Loucy (cell line): ENCODE measurements around the gene PRKN.

Experiments
- H2AFZ ChIP-seq: fragments of 200-600 bp; sonication (generic); 2 replicates; pipeline ENCODE4 v1.6.0; 2016; ENCODE audit warnings: antibody characterized with exemption, mild to moderate bottlenecking, low read length, moderate library complexity
- H3F3A ChIP-seq: fragments of 200-600 bp; 2 replicates; pipeline ENCODE4 v1.6.0; 2016; ENCODE audit warnings: antibody characterized with exemption, low read depth, mild to moderate bottlenecking
- H3K27me3 ChIP-seq: fragments of 200-600 bp; sonication (generic); 2 replicates; pipeline ENCODE4 v1.6.1; 2014; ENCODE audit warnings: low read length, mild to moderate bottlenecking; ENCODE audit not compliant: insufficient read depth, poor library complexity, severe bottlenecking
- H3K36me3 ChIP-seq: fragments of 200-600 bp; sonication (generic); 2 replicates; pipeline ENCODE4 v1.6.1; 2016; ENCODE audit warnings: low read length; ENCODE audit not compliant: insufficient read depth
- H3K4me1 ChIP-seq: fragments of 200-600 bp; sonication (generic); 2 replicates; pipeline ENCODE4 v1.5.1; 2014; ENCODE audit warnings: low read length, mild to moderate bottlenecking; ENCODE audit not compliant: insufficient read depth, poor library complexity, severe bottlenecking
- H3K4me2 ChIP-seq: fragments of 200-600 bp; sonication (generic); 2 replicates; pipeline ENCODE4 v1.6.0; 2014; ENCODE audit warnings: antibody characterized with exemption, low read length, low read depth, mild to moderate bottlenecking; ENCODE audit not compliant: poor library complexity, severe bottlenecking
- H3K4me3 ChIP-seq: fragments of 200-600 bp; sonication (generic); 2 replicates; pipeline ENCODE4 v1.5.1; 2014; ENCODE audit warnings: low read length, mild to moderate bottlenecking, mixed read lengths; ENCODE audit not compliant: poor library complexity, severe bottlenecking
- H3K79me2 ChIP-seq: fragments of 200-600 bp; sonication (generic); 2 replicates; pipeline ENCODE4 v1.6.1; 2014; ENCODE audit warnings: low read length; ENCODE audit not compliant: insufficient read depth
- H3K9ac ChIP-seq: fragments of 200-600 bp; sonication (generic); 2 replicates; pipeline ENCODE4 v1.6.0; 2014; ENCODE audit warnings: mild to moderate bottlenecking, low read depth, low read length, moderate library complexity; ENCODE audit not compliant: poor library complexity, severe bottlenecking
- H3K9me2 ChIP-seq: fragments of 200-600 bp; sonication (generic); replicated peaks from 2 replicates; pipeline ENCODE4 v1.6.1; 2016; ENCODE audit warnings: low read depth, low read length, mixed read lengths
- H3K9me3 ChIP-seq: fragments of 200-600 bp; sonication (generic); 2 replicates; pipeline ENCODE4 v1.6.1; 2014; ENCODE audit warnings: mild to moderate bottlenecking, antibody characterized with exemption, low read length, low read depth; ENCODE audit not compliant: insufficient read depth
- H4K20me1 ChIP-seq: fragments of 200-600 bp; sonication (generic); 2 replicates; pipeline ENCODE4 v1.6.0; 2014; ENCODE audit warnings: antibody characterized with exemption, low read length, mild to moderate bottlenecking; ENCODE audit not compliant: insufficient read depth, poor library complexity, severe bottlenecking
- EZH2phosphoT487 ChIP-seq: fragments of 200-600 bp; IDR thresholded peaks from 2 replicates; pipeline ENCODE4 v1.6.1; 2018; ENCODE audit warnings: antibody characterized with exemption, mild to moderate bottlenecking, moderate library complexity, borderline replicate concordance
- TF ChIP-seq, protein P1 (sequence below): fragments of 200-600 bp; sonication (generic); conservative IDR thresholded peaks from 2 replicates; pipeline ENCODE4 v1.5.1; 2014; ENCODE audit warnings: mild to moderate bottlenecking, antibody characterized with exemption, low read length

PRKN gene

DNA sequence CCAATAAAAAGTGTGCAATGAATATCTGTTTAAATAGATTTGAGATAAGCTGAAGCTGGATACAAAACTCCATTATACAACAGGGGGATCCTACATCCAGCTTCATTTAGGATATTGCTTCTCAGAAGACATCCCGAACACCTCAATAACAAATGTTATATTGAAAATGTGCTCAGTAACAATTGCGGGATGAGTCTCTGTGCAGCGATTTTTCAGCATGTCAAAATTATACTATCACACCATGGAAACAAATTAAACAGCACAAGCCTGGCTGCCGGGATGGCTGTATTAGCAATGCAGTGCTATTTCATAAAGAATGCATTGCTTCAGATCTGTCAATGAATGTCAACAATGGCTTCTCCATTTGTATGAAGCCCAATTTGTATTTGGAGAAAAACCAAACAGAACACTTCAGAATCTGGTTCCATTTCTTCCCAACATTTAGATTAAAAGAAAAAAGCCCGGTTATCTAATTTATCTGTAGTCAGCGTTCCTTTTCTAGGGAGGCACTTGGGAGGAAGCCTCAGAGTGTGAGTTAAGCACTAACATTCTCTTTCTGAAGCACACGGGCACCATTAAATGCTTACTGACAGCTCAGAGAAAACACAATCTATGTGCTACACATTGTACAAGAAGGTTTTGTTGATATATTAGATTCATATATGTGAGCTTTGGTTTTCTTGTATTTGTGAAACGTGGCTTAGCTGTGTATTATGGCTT is 1142.8 kb downstream of the PRKN start:
- H3K4me2 ChIP-seq, result no peak overlapping the region
- no peaks in the 10 kb centered on the region for H4K20me1 ChIP-seq

GRCh38 chr6:161584051-161584450 is 1143.5 kb downstream of the PRKN start:
- H3K4me3 ChIP-seq, result no peak overlapping the region
- no peaks in the 10 kb centered on the region for H3F3A ChIP-seq
- H3K79me2 ChIP-seq, result no peaks in the 10 kb centered on the region
- no peaks in the 10 kb centered on the region for H3K27me3 ChIP-seq
- TF ChIP-seq EZH2phosphoT487, result no peak
- TF ChIP-seq, protein P1, sequence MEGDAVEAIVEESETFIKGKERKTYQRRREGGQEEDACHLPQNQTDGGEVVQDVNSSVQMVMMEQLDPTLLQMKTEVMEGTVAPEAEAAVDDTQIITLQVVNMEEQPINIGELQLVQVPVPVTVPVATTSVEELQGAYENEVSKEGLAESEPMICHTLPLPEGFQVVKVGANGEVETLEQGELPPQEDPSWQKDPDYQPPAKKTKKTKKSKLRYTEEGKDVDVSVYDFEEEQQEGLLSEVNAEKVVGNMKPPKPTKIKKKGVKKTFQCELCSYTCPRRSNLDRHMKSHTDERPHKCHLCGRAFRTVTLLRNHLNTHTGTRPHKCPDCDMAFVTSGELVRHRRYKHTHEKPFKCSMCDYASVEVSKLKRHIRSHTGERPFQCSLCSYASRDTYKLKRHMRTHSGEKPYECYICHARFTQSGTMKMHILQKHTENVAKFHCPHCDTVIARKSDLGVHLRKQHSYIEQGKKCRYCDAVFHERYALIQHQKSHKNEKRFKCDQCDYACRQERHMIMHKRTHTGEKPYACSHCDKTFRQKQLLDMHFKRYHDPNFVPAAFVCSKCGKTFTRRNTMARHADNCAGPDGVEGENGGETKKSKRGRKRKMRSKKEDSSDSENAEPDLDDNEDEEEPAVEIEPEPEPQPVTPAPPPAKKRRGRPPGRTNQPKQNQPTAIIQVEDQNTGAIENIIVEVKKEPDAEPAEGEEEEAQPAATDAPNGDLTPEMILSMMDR, result no peak
- H2AFZ ChIP-seq, result no peak overlapping the region
- H3K4me1 ChIP-seq, result no peaks in the 10 kb centered on the region
- no peaks in the 10 kb centered on the region for H3K9me2 ChIP-seq
- H3K9me3 ChIP-seq, result no peaks in the 10 kb centered on the region
- no peaks in the 10 kb centered on the region for H4K20me1 ChIP-seq
- H3K4me2 ChIP-seq, result no peak overlapping the region
- no peaks in the 10 kb centered on the region for H3K36me3 ChIP-seq
- no peak overlapping the region for H3K9ac ChIP-seq

More for the DNA sequence above, 1142.8 kb downstream of the PRKN start:
- H3K27me3 ChIP-seq, result no peaks in the 10 kb centered on the region
- H3F3A ChIP-seq, result no peaks in the 10 kb centered on the region
- no peak overlapping the region for H3K4me3 ChIP-seq
- no peaks in the 10 kb centered on the region for H3K36me3 ChIP-seq
- H3K4me1 ChIP-seq, result no peaks in the 10 kb centered on the region
- TF ChIP-seq EZH2phosphoT487, result no peak
- TF ChIP-seq, protein P1, result no peak
- H3K9me2 ChIP-seq, result no peaks in the 10 kb centered on the region
- no peak overlapping the region for H3K9ac ChIP-seq
- H3K79me2 ChIP-seq, result no peaks in the 10 kb centered on the region
- H2AFZ ChIP-seq, result no peak overlapping the region
- no peaks in the 10 kb centered on the region for H3K9me3 ChIP-seq

DNA sequence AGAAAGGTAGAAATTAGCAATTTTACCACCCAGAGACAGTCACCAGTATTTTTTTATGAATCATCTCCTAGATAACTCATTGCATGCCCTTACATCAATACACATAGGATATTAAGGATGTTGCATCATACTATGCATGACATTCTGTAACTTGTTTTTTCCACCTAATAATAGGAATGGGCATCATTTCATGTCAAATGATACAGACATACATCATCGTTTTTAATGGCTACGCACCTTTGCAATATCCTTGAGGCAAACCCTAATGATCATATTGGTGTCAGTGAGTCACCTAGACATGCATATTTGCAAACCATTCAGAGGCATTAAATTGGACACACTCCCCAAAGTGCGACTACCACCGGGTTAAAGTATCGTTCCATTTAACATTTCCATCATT is 1144.0 kb downstream of the PRKN start:
- no peaks in the 10 kb centered on the region for H3K27me3 ChIP-seq
- H3K4me1 ChIP-seq, result no peaks in the 10 kb centered on the region
- no peak overlapping the region for H3K4me2 ChIP-seq

More for the DNA sequence above, 1144.0 kb downstream of the PRKN start:
- Histone ChIP-seq H4K20me1 (no peaks in the 10 kb centered on the region), H2AFZ (no peak overlapping the region), H3K4me3 (no peak overlapping the region), H3K9ac (no peak overlapping the region), H3K9me3 (no peaks in the 10 kb centered on the region), H3K36me3 (no peaks in the 10 kb centered on the region), H3K9me2 (no peaks in the 10 kb centered on the region), H3F3A (no peaks in the 10 kb centered on the region), H3K79me2 (no peaks in the 10 kb centered on the region)
- TF ChIP-seq EZH2phosphoT487, result no peak
- TF ChIP-seq, protein P1, result no peak
